ENCODE results near the gene SLMAP.

Gene SLMAP

GRCh38 chr3:57737840-57738239, 18.3 kb upstream of the SLMAP start:
- Mint-ChIP-seq H3K27me3 (ENCODE audit: low read depth) (no peaks in the 10 kb centered on the region), H3K4me3 (no peak overlapping the region), H3K4me1 (ENCODE audit: low read depth) (no peaks in the 10 kb centered on the region), H3K27ac (no peak overlapping the region), H3K9me3 (no peaks in the 10 kb centered on the region), H3K36me3 (ENCODE audit: low read depth) (no peaks in the 10 kb centered on the region)
- no peak for DNase-seq (ENCODE audit: low spot score)

- Mint-ChIP-seq H3K4me3 (no peak overlapping the region), H3K4me1 (ENCODE audit: low read depth) (no peaks in the 10 kb centered on the region), H3K27ac (no peak overlapping the region), H3K27me3 (ENCODE audit: low read depth) (no peaks in the 10 kb centered on the region), H3K36me3 (ENCODE audit: low read depth) (no peaks in the 10 kb centered on the region), H3K9me3 (no peaks in the 10 kb centered on the region)
- no peak for DNase-seq (ENCODE audit: low spot score)
Measured at GRCh38 chr3:57738391-57738790, 17.7 kb upstream of the SLMAP start.

- no peaks in the 10 kb centered on the region for H3K4me1 Mint-ChIP-seq (ENCODE audit: low read depth)
- H3K27ac Mint-ChIP-seq = no peak overlapping the region
- no peaks in the 10 kb centered on the region for H3K9me3 Mint-ChIP-seq
- H3K27me3 Mint-ChIP-seq (ENCODE audit: low read depth) = no peaks in the 10 kb centered on the region
- no peak overlapping the region for H3K4me3 Mint-ChIP-seq
- no peak for DNase-seq (ENCODE audit: low spot score)
- no peaks in the 10 kb centered on the region for H3K36me3 Mint-ChIP-seq (ENCODE audit: low read depth)
Measured at GRCh38 chr3:57740027-57740426, 16.1 kb upstream of the SLMAP start.

GRCh38 chr3:57743496-57743895, 12.6 kb upstream of the SLMAP start:
- no peaks in the 10 kb centered on the region for H3K4me1 Mint-ChIP-seq (ENCODE audit: low read depth)
- no peaks in the 10 kb centered on the region for H3K36me3 Mint-ChIP-seq (ENCODE audit: low read depth)
- no peak for DNase-seq (ENCODE audit: low spot score)
- no peak overlapping the region for H3K4me3 Mint-ChIP-seq
- no peaks in the 10 kb centered on the region for H3K9me3 Mint-ChIP-seq
- H3K27me3 Mint-ChIP-seq (ENCODE audit: low read depth) = no peaks in the 10 kb centered on the region
- H3K27ac Mint-ChIP-seq = no peak overlapping the region

DNA sequence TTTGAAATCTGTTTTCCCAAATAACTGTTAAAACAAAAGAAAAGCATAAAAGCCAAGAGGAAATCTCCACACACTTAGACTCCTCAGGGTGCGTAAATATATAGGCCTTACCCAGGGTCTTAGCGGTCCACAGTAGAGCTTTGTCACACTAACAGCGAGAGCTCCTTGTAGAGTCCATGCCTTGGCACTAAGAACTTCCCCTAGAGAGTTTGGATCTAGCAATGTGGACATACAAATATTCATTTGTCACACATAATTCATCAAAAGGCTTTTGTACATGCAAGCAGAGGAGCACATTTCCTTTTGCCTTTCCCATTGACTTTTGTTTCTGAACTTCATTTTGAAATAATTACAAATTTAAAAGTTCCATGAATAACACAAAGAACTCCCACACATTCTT, 11.0 kb upstream of the SLMAP start:
- Mint-ChIP-seq H3K9me3 (no peaks in the 10 kb centered on the region), H3K36me3 (ENCODE audit: low read depth) (no peaks in the 10 kb centered on the region), H3K27ac (no peak overlapping the region), H3K4me1 (ENCODE audit: low read depth) (no peaks in the 10 kb centered on the region), H3K4me3 (no peak overlapping the region), H3K27me3 (ENCODE audit: low read depth) (peaks cover under 1% of the 10 kb centered on the region)
- DNase-seq (ENCODE audit: low spot score) = no peak

GRCh38 chr3:57746156-57747010, 9.7 kb upstream of the SLMAP start:
- Mint-ChIP-seq H3K36me3 (ENCODE audit: low read depth) (no peaks in the 10 kb centered on the region), H3K27me3 (ENCODE audit: low read depth) (peaks cover 3% of the 10 kb centered on the region), H3K27ac (no peak overlapping the region), H3K4me1 (ENCODE audit: low read depth) (no peaks in the 10 kb centered on the region), H3K9me3 (no peaks in the 10 kb centered on the region), H3K4me3 (no peak overlapping the region)
- DNase-seq (ENCODE audit: low spot score) = no peak

DNA sequence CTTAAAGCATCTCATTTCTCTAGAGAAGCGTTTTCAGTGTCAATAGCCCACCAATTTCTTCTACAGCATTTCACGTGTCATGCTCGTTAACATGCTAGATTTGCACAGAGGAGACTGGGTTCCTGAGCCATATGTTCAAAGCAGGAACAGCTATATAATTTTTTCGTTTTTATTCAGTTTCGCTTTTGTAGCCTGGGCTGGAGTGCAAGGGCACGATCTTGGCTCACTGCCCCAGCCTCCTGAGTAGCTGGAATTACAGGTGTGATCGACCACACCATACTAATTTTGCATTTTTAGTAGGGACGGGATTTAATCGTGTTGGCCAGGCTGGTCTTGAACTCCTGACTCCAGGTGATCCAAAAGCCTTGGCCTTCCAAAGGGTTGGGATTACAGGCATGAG, 6.6 kb upstream of the SLMAP start:
- H3K4me3 Mint-ChIP-seq = no peak overlapping the region
- no peak overlapping the region for H3K27ac Mint-ChIP-seq
- H3K27me3 Mint-ChIP-seq (ENCODE audit: low read depth) = peaks cover 11% of the 10 kb centered on the region
- H3K36me3 Mint-ChIP-seq (ENCODE audit: low read depth) = no peaks in the 10 kb centered on the region
- no peak for DNase-seq (ENCODE audit: low spot score)
- peaks cover 1% of the 10 kb centered on the region for H3K4me1 Mint-ChIP-seq (ENCODE audit: low read depth)
- H3K9me3 Mint-ChIP-seq = no peaks in the 10 kb centered on the region

DNA sequence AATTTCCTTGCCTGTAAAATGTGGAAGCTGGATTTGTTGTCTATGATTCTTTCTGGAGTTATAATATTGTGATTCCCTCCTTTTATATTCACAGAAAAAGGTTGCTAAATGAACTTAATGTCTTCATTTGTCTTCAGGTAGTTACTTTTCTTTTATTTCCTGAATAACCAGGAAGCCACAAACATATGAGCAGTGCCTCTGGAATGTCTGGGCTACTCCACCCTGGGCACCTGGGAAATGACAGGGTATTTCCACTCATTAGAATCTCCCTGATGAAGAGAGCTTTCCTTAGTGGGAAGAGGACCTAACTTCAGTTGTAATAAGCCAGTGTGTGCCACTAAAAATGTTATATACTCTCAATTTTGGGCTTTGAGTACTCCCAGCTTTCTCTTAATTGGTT, 3.8 kb upstream of the SLMAP start:
- H3K4me3 Mint-ChIP-seq = no peak overlapping the region
- no peaks in the 10 kb centered on the region for H3K9me3 Mint-ChIP-seq
- H3K27ac Mint-ChIP-seq = no peak overlapping the region
- peaks cover 7% of the 10 kb centered on the region for H3K36me3 Mint-ChIP-seq (ENCODE audit: low read depth)
- peaks cover 8% of the 10 kb centered on the region for H3K4me1 Mint-ChIP-seq (ENCODE audit: low read depth)
- no peak for DNase-seq (ENCODE audit: low spot score)
- peaks cover 14% of the 10 kb centered on the region for H3K27me3 Mint-ChIP-seq (ENCODE audit: low read depth)

DNA sequence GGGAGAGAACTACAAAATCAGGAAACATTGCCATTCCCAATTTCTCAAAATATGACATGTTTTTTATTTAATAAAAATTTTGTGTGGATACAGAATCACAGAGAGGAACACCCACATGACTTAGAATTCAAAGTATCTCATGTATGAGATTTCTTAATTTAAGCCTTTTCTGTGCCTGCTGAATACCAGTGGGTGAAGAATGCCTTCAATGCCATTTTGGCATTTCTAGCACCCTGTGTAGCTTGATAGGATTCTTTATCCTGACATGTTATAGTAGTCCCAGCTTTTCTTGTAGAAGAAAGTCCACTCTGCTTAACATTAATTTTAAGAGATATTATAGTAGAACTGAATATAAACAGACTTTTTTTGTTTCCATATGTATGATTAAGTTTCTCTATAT, 3.1 kb upstream of the SLMAP start:
- H3K27me3 Mint-ChIP-seq (ENCODE audit: low read depth) = peaks cover 14% of the 10 kb centered on the region
- peaks cover 14% of the 10 kb centered on the region for H3K36me3 Mint-ChIP-seq (ENCODE audit: low read depth)
- no peak for DNase-seq (ENCODE audit: low spot score)
- H3K9me3 Mint-ChIP-seq = no peaks in the 10 kb centered on the region
- peaks cover 13% of the 10 kb centered on the region for H3K4me1 Mint-ChIP-seq (ENCODE audit: low read depth)
- no peak overlapping the region for H3K4me3 Mint-ChIP-seq
- no peak overlapping the region for H3K27ac Mint-ChIP-seq

DNA sequence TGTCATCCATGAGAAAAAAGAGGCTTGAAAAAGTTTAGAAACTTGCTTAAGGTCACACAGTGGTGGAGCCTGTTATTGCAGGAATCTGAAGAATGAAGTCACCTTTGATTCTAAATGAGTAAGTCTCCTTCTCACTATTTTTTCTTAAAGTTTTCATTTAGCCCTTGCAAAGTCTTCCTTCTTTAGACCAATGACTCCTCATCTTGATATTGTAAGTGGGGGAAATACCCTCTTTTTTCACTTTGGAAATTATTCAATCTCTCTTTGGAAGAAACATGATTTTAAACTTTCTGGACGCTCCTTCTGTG, 787 bp upstream of the SLMAP start:
- H3K9me3 Mint-ChIP-seq = no peaks in the 10 kb centered on the region
- H3K27ac Mint-ChIP-seq = peak overlapping the region; percentile 96
- no peak for DNase-seq (ENCODE audit: low spot score)
- peaks cover 26% of the 10 kb centered on the region for H3K4me1 Mint-ChIP-seq (ENCODE audit: low read depth)
- H3K4me3 Mint-ChIP-seq = peak overlapping the region; percentile 95
- peaks cover 35% of the 10 kb centered on the region for H3K36me3 Mint-ChIP-seq (ENCODE audit: low read depth)
- peaks cover 11% of the 10 kb centered on the region for H3K27me3 Mint-ChIP-seq (ENCODE audit: low read depth)

DNA sequence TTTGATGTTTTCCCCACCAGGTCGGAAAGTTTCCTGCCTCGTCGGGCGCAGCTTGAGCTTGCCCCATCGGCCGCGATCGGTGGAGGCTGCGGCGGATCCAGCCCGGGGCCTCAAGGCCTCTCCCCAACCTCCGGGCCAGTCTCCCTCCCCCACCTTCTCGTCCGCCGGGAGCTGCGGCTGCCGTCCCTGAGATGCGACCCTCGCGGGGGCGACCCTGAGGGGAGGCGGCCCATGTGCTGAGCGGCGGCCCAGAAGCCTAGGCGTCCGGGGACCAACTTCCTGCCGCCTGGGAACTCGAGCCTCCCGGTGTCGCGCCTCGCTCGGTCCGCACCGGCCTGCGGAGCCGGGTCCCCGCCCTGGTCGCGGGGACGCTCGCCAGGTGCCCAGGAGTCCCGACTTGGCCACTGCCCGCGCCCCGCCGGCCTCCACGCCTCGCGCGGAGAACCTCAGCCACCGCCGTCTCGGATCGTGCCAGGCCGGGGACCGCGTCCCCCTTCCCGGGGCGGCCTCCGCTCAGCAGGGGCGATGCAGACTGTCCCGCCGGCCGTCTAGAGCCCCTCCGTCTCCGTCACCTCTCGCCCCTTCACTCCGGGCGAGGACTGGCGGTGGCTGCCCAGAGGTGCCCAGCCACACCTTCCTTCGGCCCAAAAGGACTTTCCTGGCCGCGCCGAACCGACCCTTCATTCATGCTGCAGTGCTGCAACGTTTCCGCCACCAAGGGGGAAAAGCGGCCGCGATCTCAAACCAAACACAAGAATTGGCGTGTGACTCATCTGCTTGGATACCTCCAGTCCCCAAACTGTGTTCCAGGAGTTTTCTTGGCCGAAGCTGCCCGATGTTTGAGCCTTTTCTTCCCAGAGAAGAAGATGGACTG, 656 bp downstream of the SLMAP start:
- Mint-ChIP-seq H3K9me3 (no peaks in the 10 kb centered on the region), H3K27me3 (ENCODE audit: low read depth) (peaks cover 10% of the 10 kb centered on the region), H3K4me3 (peak overlapping the region; percentile 97), H3K27ac (peak overlapping the region; percentile 96), H3K36me3 (ENCODE audit: low read depth) (peaks cover 38% of the 10 kb centered on the region), H3K4me1 (ENCODE audit: low read depth) (peaks cover 28% of the 10 kb centered on the region)
- peak; percentile 26 for DNase-seq (ENCODE audit: low spot score)

- Mint-ChIP-seq H3K4me3 (peak overlapping the region; percentile 97), H3K36me3 (ENCODE audit: low read depth) (peaks cover 40% of the 10 kb centered on the region), H3K27me3 (ENCODE audit: low read depth) (peaks cover 9% of the 10 kb centered on the region), H3K9me3 (no peaks in the 10 kb centered on the region), H3K27ac (peak overlapping the region; percentile 94), H3K4me1 (ENCODE audit: low read depth) (peaks cover 30% of the 10 kb centered on the region)
- no peak for DNase-seq (ENCODE audit: low spot score)
Measured at GRCh38 chr3:57757642-57758297, 1.7 kb downstream of the SLMAP start.

GRCh38 chr3:57758686-57759085, 2.6 kb downstream of the SLMAP start:
- Mint-ChIP-seq H3K4me3 (peak overlapping the region; percentile 97), H3K36me3 (ENCODE audit: low read depth) (peaks cover 46% of the 10 kb centered on the region), H3K4me1 (ENCODE audit: low read depth) (peaks cover 35% of the 10 kb centered on the region), H3K27ac (no peak overlapping the region), H3K27me3 (ENCODE audit: low read depth) (peaks cover 8% of the 10 kb centered on the region), H3K9me3 (no peaks in the 10 kb centered on the region)
- DNase-seq (ENCODE audit: low spot score) = no peak

GRCh38 chr3:57764794-57765193, 8.7 kb downstream of the SLMAP start:
- Mint-ChIP-seq H3K36me3 (ENCODE audit: low read depth) (peaks cover 46% of the 10 kb centered on the region), H3K9me3 (no peaks in the 10 kb centered on the region), H3K4me3 (no peak overlapping the region), H3K4me1 (ENCODE audit: low read depth) (peaks cover 24% of the 10 kb centered on the region), H3K27me3 (ENCODE audit: low read depth) (no peaks in the 10 kb centered on the region), H3K27ac (no peak overlapping the region)
- DNase-seq (ENCODE audit: low spot score) = no peak
